KBM-7 (cell line): ENCODE results near the gene MCCC1.
A peak's percentile ranks its signal among the peaks of the same experiment; 100 is the strongest.

Source experiments
- DNase-seq: peaks from one replicate; pipeline ENCODE4 v3.0.0-alpha.2; 2015
- in situ Hi-C: fragments of 300-500 bp; cut with MboI; formaldehyde crosslinking; loops from 2 replicates; pipeline ENCODE4 v1.14.3; 2020; ENCODE audit warnings: low sequenced_read_pairs, low pct_unique_long_range_greater_than_20kb, mixed read lengths

The MCCC1 gene

GRCh38 chr3:182967218-182968204 is 131.8 kb downstream of the MCCC1 start:
- peak; percentile 35 for DNase-seq
- in situ Hi-C loops: no loop called here

GRCh38 chr3:182965861-182966366 is 133.4 kb downstream of the MCCC1 start:
- in situ Hi-C loops: no loop called here
- DNase-seq: no peak
